ENCODE measurements around the gene DLG1.

GRCh38 chr3:197173620-197174019 is 124.8 kb downstream of the DLG1 start:
- TF ChIP-seq, protein P1, sequence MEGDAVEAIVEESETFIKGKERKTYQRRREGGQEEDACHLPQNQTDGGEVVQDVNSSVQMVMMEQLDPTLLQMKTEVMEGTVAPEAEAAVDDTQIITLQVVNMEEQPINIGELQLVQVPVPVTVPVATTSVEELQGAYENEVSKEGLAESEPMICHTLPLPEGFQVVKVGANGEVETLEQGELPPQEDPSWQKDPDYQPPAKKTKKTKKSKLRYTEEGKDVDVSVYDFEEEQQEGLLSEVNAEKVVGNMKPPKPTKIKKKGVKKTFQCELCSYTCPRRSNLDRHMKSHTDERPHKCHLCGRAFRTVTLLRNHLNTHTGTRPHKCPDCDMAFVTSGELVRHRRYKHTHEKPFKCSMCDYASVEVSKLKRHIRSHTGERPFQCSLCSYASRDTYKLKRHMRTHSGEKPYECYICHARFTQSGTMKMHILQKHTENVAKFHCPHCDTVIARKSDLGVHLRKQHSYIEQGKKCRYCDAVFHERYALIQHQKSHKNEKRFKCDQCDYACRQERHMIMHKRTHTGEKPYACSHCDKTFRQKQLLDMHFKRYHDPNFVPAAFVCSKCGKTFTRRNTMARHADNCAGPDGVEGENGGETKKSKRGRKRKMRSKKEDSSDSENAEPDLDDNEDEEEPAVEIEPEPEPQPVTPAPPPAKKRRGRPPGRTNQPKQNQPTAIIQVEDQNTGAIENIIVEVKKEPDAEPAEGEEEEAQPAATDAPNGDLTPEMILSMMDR (conservative IDR thresholded peaks at IDR 0.05 in 1 of 2, IDR thresholded peaks at IDR 0.05 in 1 of 2; ENCODE audit: low read depth in 1 of 2, low read length in 2 of 2) = no peak
- no peak for TF ChIP-seq EZH2 (IDR thresholded peaks at IDR 0.05; ENCODE audit: low read length, missing control alignments)

All from fibroblast of lung (primary cell).